Stimulated activated CD4-positive, alpha-beta T cell treated with anti-CD3 and anti-CD28 coated beads, Interleukin-2, amount 100 ng/mL, for 48 hours (primary cell): ENCODE data around the gene KIF3C.
A peak's percentile ranks its signal among the peaks of the same experiment; 100 is the strongest.
"Not testable (repeated sequence)": the region's sequence is repeated elsewhere in the genome, so short reads cannot be mapped to it uniquely, and the experiment has no call there.

Experiments used
- DNase-seq, 2 donors: peaks; one replicate each; pipeline ENCODE4 v3.0.0-alpha.2; 2020

Gene KIF3C

GRCh38 chr2:25958611-25959010, 23.7 kb downstream of the KIF3C start:
- DNase-seq, result not testable (repeated sequence)

- DNase-seq, result no peak
These were observed 24.6 kb downstream of the KIF3C start for GRCh38 chr2:25957743-25958142.

- DNase-seq, result no peak
These were observed 26.3 kb downstream of the KIF3C start for GRCh38 chr2:25955869-25956535.

- no peak for DNase-seq
These were observed 27.3 kb downstream of the KIF3C start for GRCh38 chr2:25955036-25955435.

GRCh38 chr2:25954199-25954752, 28.0 kb downstream of the KIF3C start:
- no peak for DNase-seq

GRCh38 chr2:25951071-25951547, 31.2 kb downstream of the KIF3C start:
- peak; percentile 60 to 75 for DNase-seq

GRCh38 chr2:25948437-25948836, 33.9 kb downstream of the KIF3C start:
- no peak for DNase-seq

GRCh38 chr2:25941042-25941441, 41.3 kb downstream of the KIF3C start:
- no peak for DNase-seq

- DNase-seq, result no peak
These were observed 43.0 kb downstream of the KIF3C start for GRCh38 chr2:25939257-25939668.

- no peak for DNase-seq
These were observed 44.0 kb downstream of the KIF3C start for GRCh38 chr2:25938345-25938744.

GRCh38 chr2:25936889-25937545, 45.3 kb downstream of the KIF3C start:
- DNase-seq, result no peak

GRCh38 chr2:25933622-25934021, 48.7 kb downstream of the KIF3C start:
- no peak for DNase-seq

- no peak for DNase-seq
These were observed 52.4 kb downstream of the KIF3C start for GRCh38 chr2:25929789-25930473.

- no peak for DNase-seq
These were observed 53.6 kb downstream of the KIF3C start for GRCh38 chr2:25928668-25929067.

GRCh38 chr2:25926984-25927756, 55.1 kb downstream of the KIF3C start:
- no peak for DNase-seq

GRCh38 chr2:25922501-25922900, 59.8 kb downstream of the KIF3C start:
- no peak for DNase-seq

GRCh38 chr2:25920786-25921415, 61.4 kb downstream of the KIF3C start:
- DNase-seq, result no peak

- DNase-seq, result no peak
These were observed 62.0 kb downstream of the KIF3C start for GRCh38 chr2:25920336-25920735.

- no peak for DNase-seq
These were observed 64.5 kb downstream of the KIF3C start for GRCh38 chr2:25917832-25918231.

- DNase-seq, result not testable (repeated sequence)
These were observed 64.9 kb downstream of the KIF3C start for GRCh38 chr2:25917411-25917810.

- peak; percentile 10 to 15 for DNase-seq
These were observed 66.1 kb downstream of the KIF3C start for GRCh38 chr2:25915944-25916772.
